Measurements from ENCODE around the gene SLC12A3. TPM values are rescaled to one million over a fixed set of nuclear protein-coding genes. Genes with fewer than 3 reads are reported as not detected.

SLC12A3 gene
- total RNA-seq, 1 donor from 2014 or later = not detected

DNA sequence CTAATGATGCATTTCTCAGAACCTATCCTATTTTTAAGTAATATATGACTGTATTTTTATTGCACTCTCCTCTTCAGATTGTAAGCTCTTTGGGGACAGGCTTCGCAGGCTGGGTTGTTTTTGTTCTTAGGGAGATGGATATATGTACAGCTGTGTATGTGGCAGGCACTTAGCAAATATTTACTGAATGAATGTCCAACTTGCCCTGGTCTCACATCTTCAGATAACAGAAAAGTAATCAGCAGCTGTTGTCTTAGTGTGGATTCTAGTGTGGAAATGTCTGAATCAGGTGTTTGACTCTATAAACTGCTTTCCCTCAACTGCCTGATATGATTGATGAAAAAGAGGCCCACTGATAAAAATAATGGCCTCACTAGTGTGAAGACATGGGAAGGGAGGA lies 47.1 kb upstream of the SLC12A3 start:
- no peaks in the 10 kb centered on the region for H3K27me3 Mint-ChIP-seq (ENCODE audit: insufficient read depth, low read depth)
- peak overlapping the region; percentile 8 for H3K27ac Mint-ChIP-seq
- peaks cover 4% of the 10 kb centered on the region for H3F3A ChIP-seq (ENCODE audit: low read depth)
- H3K9me3 Mint-ChIP-seq = no peaks in the 10 kb centered on the region
- H3K27me3 ChIP-seq = no peaks in the 10 kb centered on the region
- no peak overlapping the region for H3K4me3 Mint-ChIP-seq
- no peak overlapping the region for H3K27ac ChIP-seq
- peaks cover 7% of the 10 kb centered on the region for H3K36me3 Mint-ChIP-seq
- H3K4me1 Mint-ChIP-seq = peaks cover 17% of the 10 kb centered on the region
- H3K4me1 ChIP-seq = peaks cover 19% of the 10 kb centered on the region
- no peak overlapping the region for H3K9ac ChIP-seq
- H2AFZ ChIP-seq (replicated peaks) = no peak overlapping the region
- H3K4me3 ChIP-seq = no peak overlapping the region
- no peaks in the 10 kb centered on the region for H3K9me3 ChIP-seq (ENCODE audit: low read depth)
- H3K4me2 ChIP-seq = no peak overlapping the region
- H3K36me3 ChIP-seq = no peaks in the 10 kb centered on the region
- H4K20me1 ChIP-seq (ENCODE audit: low read depth) = peaks cover 10% of the 10 kb centered on the region
- TF ChIP-seq EZH2phosphoT487 (IDR thresholded peaks at IDR 0.05) (no peak), EZH2 (IDR thresholded peaks at IDR 0.05) (no peak)
- TF ChIP-seq, protein P1, sequence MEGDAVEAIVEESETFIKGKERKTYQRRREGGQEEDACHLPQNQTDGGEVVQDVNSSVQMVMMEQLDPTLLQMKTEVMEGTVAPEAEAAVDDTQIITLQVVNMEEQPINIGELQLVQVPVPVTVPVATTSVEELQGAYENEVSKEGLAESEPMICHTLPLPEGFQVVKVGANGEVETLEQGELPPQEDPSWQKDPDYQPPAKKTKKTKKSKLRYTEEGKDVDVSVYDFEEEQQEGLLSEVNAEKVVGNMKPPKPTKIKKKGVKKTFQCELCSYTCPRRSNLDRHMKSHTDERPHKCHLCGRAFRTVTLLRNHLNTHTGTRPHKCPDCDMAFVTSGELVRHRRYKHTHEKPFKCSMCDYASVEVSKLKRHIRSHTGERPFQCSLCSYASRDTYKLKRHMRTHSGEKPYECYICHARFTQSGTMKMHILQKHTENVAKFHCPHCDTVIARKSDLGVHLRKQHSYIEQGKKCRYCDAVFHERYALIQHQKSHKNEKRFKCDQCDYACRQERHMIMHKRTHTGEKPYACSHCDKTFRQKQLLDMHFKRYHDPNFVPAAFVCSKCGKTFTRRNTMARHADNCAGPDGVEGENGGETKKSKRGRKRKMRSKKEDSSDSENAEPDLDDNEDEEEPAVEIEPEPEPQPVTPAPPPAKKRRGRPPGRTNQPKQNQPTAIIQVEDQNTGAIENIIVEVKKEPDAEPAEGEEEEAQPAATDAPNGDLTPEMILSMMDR (IDR thresholded peaks at IDR 0.05) = no peak
- no peaks in the 10 kb centered on the region for H3K79me2 ChIP-seq (ENCODE audit: low read depth)
- no peak for DNase-seq (ENCODE audit: low spot score)

DNA sequence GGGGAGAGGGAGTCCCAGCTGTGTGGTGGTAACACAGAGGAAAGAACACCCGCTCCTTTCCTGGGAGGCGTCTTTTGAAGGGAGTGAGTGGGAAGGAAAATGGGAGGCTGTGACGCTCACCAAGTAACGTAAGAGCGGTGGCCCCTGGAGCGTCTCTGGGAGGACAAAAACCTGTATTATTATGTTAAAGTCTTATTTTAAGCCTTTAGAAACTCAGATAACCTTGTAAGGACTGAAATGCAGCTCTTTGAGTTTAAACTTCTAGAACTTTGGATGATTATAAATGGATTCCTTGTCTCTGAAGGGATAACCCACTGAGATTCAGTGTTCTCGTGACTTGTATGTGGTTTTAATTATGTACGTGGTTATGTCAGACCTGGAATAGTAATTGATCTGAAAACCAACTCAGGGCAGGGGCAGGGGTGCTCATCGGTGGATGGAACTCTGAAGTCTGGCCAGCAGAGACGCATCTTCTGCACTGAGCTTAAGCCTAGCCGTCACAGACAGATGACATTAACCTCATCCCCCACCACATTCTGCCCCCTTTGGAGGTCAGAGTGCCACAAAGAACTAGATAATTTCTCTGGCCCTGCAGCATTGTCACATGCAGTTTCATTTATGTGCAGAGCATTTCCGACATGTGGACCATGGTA lies 41.8 kb upstream of the SLC12A3 start:
- no peaks in the 10 kb centered on the region for H3K79me2 ChIP-seq (ENCODE audit: low read depth)
- H3K27ac ChIP-seq = peak overlapping the region; percentile 5
- H3K9ac ChIP-seq = no peak overlapping the region
- no peaks in the 10 kb centered on the region for H3K36me3 ChIP-seq
- no peaks in the 10 kb centered on the region for H3K9me3 ChIP-seq (ENCODE audit: low read depth)
- Mint-ChIP-seq H3K4me1 (peaks cover 21% of the 10 kb centered on the region), H3K27me3 (ENCODE audit: insufficient read depth, low read depth) (no peaks in the 10 kb centered on the region), H3K36me3 (peaks cover 21% of the 10 kb centered on the region), H3K9me3 (no peaks in the 10 kb centered on the region), H3K27ac (peak overlapping the region; percentile 29), H3K4me3 (no peak overlapping the region)
- H2AFZ ChIP-seq (replicated peaks) = no peak overlapping the region
- no peaks in the 10 kb centered on the region for H3K27me3 ChIP-seq
- TF ChIP-seq EZH2phosphoT487 (IDR thresholded peaks at IDR 0.05) (no peak), EZH2 (IDR thresholded peaks at IDR 0.05) (no peak)
- TF ChIP-seq, protein P1 (IDR thresholded peaks at IDR 0.05) = no peak
- peaks cover 24% of the 10 kb centered on the region for H3K4me1 ChIP-seq
- peaks cover 16% of the 10 kb centered on the region for H3F3A ChIP-seq (ENCODE audit: low read depth)
- peaks cover 13% of the 10 kb centered on the region for H4K20me1 ChIP-seq (ENCODE audit: low read depth)
- no peak for DNase-seq (ENCODE audit: low spot score)
- H3K4me2 ChIP-seq = peak overlapping the region; percentile 34
- no peak overlapping the region for H3K4me3 ChIP-seq

DNA sequence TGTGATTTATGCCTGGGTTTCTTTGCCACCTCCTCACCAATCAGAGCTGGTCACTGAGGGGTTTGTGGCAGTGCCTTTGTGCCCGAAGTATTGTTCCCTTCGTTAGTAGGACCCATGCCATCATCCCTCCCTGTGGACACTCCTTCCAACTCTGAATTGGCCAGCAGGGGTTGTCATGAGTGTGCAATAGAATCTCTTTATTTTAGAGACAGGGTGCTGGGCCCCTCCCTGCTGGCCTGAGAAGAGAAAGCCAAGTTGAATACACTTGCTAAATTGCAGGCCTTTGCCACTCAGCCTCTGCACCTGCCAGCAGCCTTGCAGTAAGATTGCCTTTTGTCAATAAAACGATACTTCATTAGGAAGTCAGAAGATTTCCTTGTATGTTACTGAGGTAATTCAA lies 40.7 kb upstream of the SLC12A3 start:
- TF ChIP-seq, protein P1 (IDR thresholded peaks at IDR 0.05) = peak; percentile 33
- TF ChIP-seq EZH2 (IDR thresholded peaks at IDR 0.05) = no peak
- no peak overlapping the region for H3K4me3 ChIP-seq
- peaks cover 21% of the 10 kb centered on the region for H3K36me3 Mint-ChIP-seq
- peak overlapping the region; percentile 34 for H3K4me2 ChIP-seq
- H4K20me1 ChIP-seq (ENCODE audit: low read depth) = peaks cover 13% of the 10 kb centered on the region
- no peak overlapping the region for H3K4me3 Mint-ChIP-seq
- H3K27me3 Mint-ChIP-seq (ENCODE audit: insufficient read depth, low read depth) = no peaks in the 10 kb centered on the region
- H3K27ac Mint-ChIP-seq = peak overlapping the region; percentile 42
- peak overlapping the region; percentile 75 for H3K27ac ChIP-seq
- DNase-seq (ENCODE audit: low spot score) = peak; percentile 52
- no peak overlapping the region for H2AFZ ChIP-seq (replicated peaks)
- no peak overlapping the region for H3K9ac ChIP-seq
- peaks cover 24% of the 10 kb centered on the region for H3K4me1 ChIP-seq
- no peaks in the 10 kb centered on the region for H3K79me2 ChIP-seq (ENCODE audit: low read depth)
- H3K36me3 ChIP-seq = no peaks in the 10 kb centered on the region
- no peaks in the 10 kb centered on the region for H3K9me3 Mint-ChIP-seq
- H3K9me3 ChIP-seq (ENCODE audit: low read depth) = no peaks in the 10 kb centered on the region
- H3K4me1 Mint-ChIP-seq = peaks cover 19% of the 10 kb centered on the region
- no peaks in the 10 kb centered on the region for H3K27me3 ChIP-seq
- peaks cover 16% of the 10 kb centered on the region for H3F3A ChIP-seq (ENCODE audit: low read depth)
